Skeletal muscle tissue (tissue), 4 donors: ENCODE measurements around the gene MRPL57. TPM values are rescaled to one million over a fixed set of nuclear protein-coding genes. Genes with fewer than 3 reads are reported as not detected.
"Not testable (repeated sequence)": the region's sequence is repeated elsewhere in the genome, so short reads cannot be mapped to it uniquely, and the experiment has no call there.

Experiments used
- H3K27ac ChIP-seq: one replicate; pipeline ENCODE4 v1.7.0; 2013; ENCODE audit warnings: mild to moderate bottlenecking, low read depth, low read length, inconsistent platforms
- H3K27me3 ChIP-seq, 3 donors: one replicate each; pipeline ENCODE4 v1.7.0; 2013; ENCODE audit warnings: low read length in 3 of 3; ENCODE audit not compliant: control insufficient read depth in 3 of 3, insufficient read depth in 3 of 3
- H3K36me3 ChIP-seq, 3 donors: one replicate each; pipeline ENCODE4 v1.7.0; 2013; ENCODE audit warnings: low read length in 3 of 3; ENCODE audit not compliant: control insufficient read depth in 3 of 3, insufficient read depth in 3 of 3
- H3K4me1 ChIP-seq, 3 donors: one replicate each; pipeline ENCODE4 v1.7.0; 2013; ENCODE audit warnings: low read length in 3 of 3, mild to moderate bottlenecking in 3 of 3; ENCODE audit not compliant: control insufficient read depth in 3 of 3, insufficient read depth in 3 of 3
- H3K4me3 ChIP-seq, 3 donors: one replicate each; pipeline ENCODE4 v1.7.0; 2013; ENCODE audit warnings: low read length in 3 of 3
- H3K9ac ChIP-seq, 3 donors: one replicate each; pipeline ENCODE4 v1.7.0; 2013; ENCODE audit warnings: low read length in 3 of 3, mild to moderate bottlenecking in 3 of 3, moderate library complexity in 2 of 3, low read depth in 1 of 3
- H3K9me3 ChIP-seq, 3 donors: one replicate each; pipeline ENCODE4 v1.7.0; 2013; ENCODE audit warnings: low read length in 3 of 3; ENCODE audit not compliant: control insufficient read depth in 3 of 3
- total RNA-seq: library from RNA; depleted of rRNA; stranded (reverse); fragments of >200 nt; gene quantifications from one replicate; pipeline ENCODE4 v1.2.3, GENCODE V29; 2014
- donor health status: Osteomylitis.

Gene MRPL57
- total RNA-seq = 12.0 TPM

GRCh38 chr13:21176215-21176981 is at the start of gene MRPL57, which contains the start of gene SKA3:
Gene MRPL57, plus strand, starts transcription at chr13:21176658. Its CDS starts 259 bp downstream, at chr13:21176917.
Gene SKA3, minus strand, starts transcription at chr13:21176552. Its CDS starts 75 bp downstream, at chr13:21176477.
- no peaks in the 10 kb centered on the region for H3K36me3 ChIP-seq
- H3K9me3 ChIP-seq = no peaks in the 10 kb centered on the region
- peak within 1 kb of the TSS; percentile 93 to 97 (median 94) for H3K4me3 ChIP-seq
- H3K4me1 ChIP-seq = peaks cover 13 to 22% (median 17%) of the 10 kb centered on the region in 3 donors
- H3K9ac ChIP-seq = peak within 1 kb of the TSS; percentile 93 to 97 (median 93)
- H3K27ac ChIP-seq = peak within 1 kb of the TSS; percentile 94
- H3K27me3 ChIP-seq = no peaks in the 10 kb centered on the region

- Histone ChIP-seq H3K27me3 (no peaks in the 10 kb centered on the region), H3K27ac (no peak overlapping the region), H3K36me3 (no peaks in the 10 kb centered on the region), H3K9ac (no peak overlapping the region), H3K4me3 (no peak overlapping the region), H3K4me1 (no peaks in the 10 kb centered on the region), H3K9me3 (no peaks in the 10 kb centered on the region)
Measured at GRCh38 chr13:21130116-21130515, 46.3 kb upstream of the MRPL57 start.

DNA sequence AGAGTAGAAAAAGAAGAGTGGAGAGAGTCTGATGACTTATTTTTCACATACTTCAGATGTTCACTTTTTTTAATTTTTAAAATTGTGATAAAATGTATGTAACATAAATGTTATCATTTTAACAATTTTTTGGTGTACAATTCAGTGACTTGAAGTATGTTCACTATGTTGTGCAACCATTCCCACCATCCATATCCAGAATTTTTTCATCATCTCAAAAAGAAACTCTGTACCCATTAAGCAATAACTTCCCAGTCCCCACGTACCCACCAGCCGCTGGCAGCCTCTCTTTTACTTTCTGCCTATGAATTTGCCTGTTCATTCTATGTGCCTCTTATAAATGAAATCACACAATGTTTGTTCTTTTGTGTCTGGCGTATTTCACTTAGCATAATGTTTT is 43.4 kb upstream of the MRPL57 start:
- H3K27me3 ChIP-seq = no peaks in the 10 kb centered on the region
- no peak overlapping the region for H3K9ac ChIP-seq
- H3K27ac ChIP-seq = no peak overlapping the region
- no peaks in the 10 kb centered on the region for H3K4me1 ChIP-seq
- no peak overlapping the region for H3K4me3 ChIP-seq
- H3K36me3 ChIP-seq = no peaks in the 10 kb centered on the region
- no peaks in the 10 kb centered on the region for H3K9me3 ChIP-seq

GRCh38 chr13:21134475-21134874 is 42.0 kb upstream of the MRPL57 start:
- Histone ChIP-seq H3K4me1 (peaks cover 0 to under 1% (median under 1%) of the 10 kb centered on the region in 3 donors), H3K27ac (no peak overlapping the region), H3K36me3 (no peaks in the 10 kb centered on the region), H3K4me3 (no peak overlapping the region), H3K27me3 (no peaks in the 10 kb centered on the region), H3K9me3 (no peaks in the 10 kb centered on the region), H3K9ac (no peak overlapping the region)

DNA sequence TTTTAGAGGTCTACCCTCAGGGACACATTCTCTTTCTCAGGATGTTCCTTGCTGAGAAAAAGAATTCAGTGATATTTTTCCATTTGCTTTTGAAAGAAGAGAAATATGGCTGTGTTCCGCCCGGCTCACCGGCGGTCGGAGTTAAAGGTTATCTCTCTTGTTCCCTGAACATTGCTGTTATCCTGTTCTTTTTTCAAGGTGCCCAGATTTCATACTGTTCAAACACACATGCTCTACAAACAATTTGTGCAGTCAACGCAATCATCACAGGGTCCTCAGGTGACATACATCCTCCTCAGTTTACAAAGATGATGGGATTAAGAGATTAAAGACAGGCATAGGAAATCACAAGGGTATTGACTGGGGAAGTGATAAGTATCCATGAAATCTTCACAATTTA is 40.6 kb upstream of the MRPL57 start:
- not testable (repeated sequence) for H3K9me3 ChIP-seq, H3K36me3 ChIP-seq, H3K9ac ChIP-seq, H3K27me3 ChIP-seq, H3K4me3 ChIP-seq, H3K27ac ChIP-seq, H3K4me1 ChIP-seq

GRCh38 chr13:21137696-21138095 is 38.8 kb upstream of the MRPL57 start:
- H3K9ac ChIP-seq = no peak overlapping the region
- H3K4me1 ChIP-seq = peaks cover 8 to 15% (median 11%) of the 10 kb centered on the region in 3 donors
- H3K27me3 ChIP-seq = no peaks in the 10 kb centered on the region
- no peaks in the 10 kb centered on the region for H3K9me3 ChIP-seq
- no peak overlapping the region for H3K4me3 ChIP-seq
- no peak overlapping the region for H3K27ac ChIP-seq
- peaks cover 0 to 3% (median 2%) of the 10 kb centered on the region in 3 donors for H3K36me3 ChIP-seq

DNA sequence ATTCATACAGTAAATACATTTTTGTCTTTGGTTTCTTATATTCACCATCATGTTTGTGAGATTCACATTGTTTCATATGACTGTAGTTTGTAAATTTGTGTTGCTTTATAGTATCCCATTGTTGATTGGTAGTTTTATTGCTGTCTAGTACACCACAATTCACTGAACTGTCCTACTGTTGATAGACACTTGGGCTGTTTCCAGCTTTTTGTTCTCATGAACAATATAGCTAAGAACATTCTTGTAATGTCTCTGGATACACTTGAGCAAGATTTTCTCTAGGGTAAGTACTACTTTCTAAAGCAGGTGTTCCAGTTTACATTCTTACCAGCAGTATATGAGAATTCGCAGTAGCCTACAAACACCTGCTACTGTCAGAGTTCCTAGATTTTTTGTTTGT is 37.9 kb upstream of the MRPL57 start:
- no peak overlapping the region for H3K4me3 ChIP-seq
- H3K27me3 ChIP-seq = no peaks in the 10 kb centered on the region
- no peaks in the 10 kb centered on the region for H3K9me3 ChIP-seq
- peaks cover 0 to 6% (median 3%) of the 10 kb centered on the region in 3 donors for H3K36me3 ChIP-seq
- no peak overlapping the region for H3K9ac ChIP-seq
- H3K27ac ChIP-seq = no peak overlapping the region
- peaks cover 12 to 18% (median 17%) of the 10 kb centered on the region in 3 donors for H3K4me1 ChIP-seq

- Histone ChIP-seq H3K9me3 (no peaks in the 10 kb centered on the region), H3K9ac (peak overlapping the region; percentile 93 to 98 (median 97)), H3K27ac (peak overlapping the region; percentile 85), H3K4me3 (peak overlapping the region; percentile 86 to 97 (median 88)), H3K36me3 (peaks cover 0 to 6% (median 3%) of the 10 kb centered on the region in 3 donors), H3K4me1 (peaks cover 12 to 18% (median 18%) of the 10 kb centered on the region in 3 donors), H3K27me3 (no peaks in the 10 kb centered on the region)
Measured at GRCh38 chr13:21139374-21139773, 37.1 kb upstream of the MRPL57 start.

DNA sequence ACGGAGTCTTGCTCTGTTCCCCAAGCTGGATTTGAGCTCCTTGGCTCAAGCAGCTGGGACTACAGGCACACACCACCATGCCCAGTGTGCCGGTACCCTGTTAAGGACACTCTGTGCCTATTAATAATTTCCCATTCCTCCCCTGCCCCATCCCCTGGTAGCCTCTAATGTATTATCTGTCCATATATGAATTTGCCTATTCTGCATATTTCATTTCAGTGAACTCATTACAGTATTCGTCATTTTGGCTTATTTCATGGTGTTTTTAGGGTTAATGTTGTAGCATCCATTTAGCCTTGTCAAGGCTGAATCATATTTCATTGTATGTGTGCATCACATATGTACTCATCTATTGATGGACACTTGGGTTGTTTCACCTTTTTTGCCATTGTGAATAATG is 33.7 kb upstream of the MRPL57 start:
- Histone ChIP-seq H3K9me3 (no peaks in the 10 kb centered on the region), H3K9ac (no peak overlapping the region), H3K4me1 (peaks cover 12 to 18% (median 18%) of the 10 kb centered on the region in 3 donors), H3K36me3 (peaks cover 4 to 17% (median 16%) of the 10 kb centered on the region in 3 donors), H3K27ac (no peak overlapping the region), H3K27me3 (no peaks in the 10 kb centered on the region), H3K4me3 (peak overlapping the region; percentile 7 to 46 (median 24))

DNA sequence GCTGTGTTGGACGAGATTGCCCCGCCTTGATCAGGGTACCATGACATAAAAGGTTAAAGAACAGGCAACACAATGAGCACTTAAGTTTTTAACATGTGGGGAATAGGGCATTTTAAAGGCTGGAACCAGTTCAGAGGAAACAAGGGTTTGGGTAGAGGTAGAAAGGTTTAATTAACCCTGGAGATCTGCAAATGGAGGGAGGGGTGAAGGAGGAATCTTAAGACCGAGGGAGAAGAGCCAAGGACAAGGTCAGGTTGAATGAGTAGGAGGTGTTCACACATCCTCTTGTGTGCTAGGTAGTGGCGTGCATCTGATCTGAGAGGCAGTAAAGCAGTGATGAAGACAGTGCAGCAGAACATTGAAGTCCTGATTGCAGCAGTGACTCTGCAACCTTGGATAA is 28.6 kb upstream of the MRPL57 start:
- Histone ChIP-seq H3K27ac (no peak overlapping the region), H3K4me3 (no peak overlapping the region), H3K27me3 (no peaks in the 10 kb centered on the region), H3K9ac (no peak overlapping the region), H3K36me3 (peaks cover 9 to 22% (median 15%) of the 10 kb centered on the region in 3 donors), H3K4me1 (peaks cover 2 to 9% (median 7%) of the 10 kb centered on the region in 3 donors), H3K9me3 (no peaks in the 10 kb centered on the region)
